Measurements from ENCODE around the gene CDKN2B. TPM values are rescaled to one million over a fixed set of nuclear protein-coding genes. Genes with fewer than 3 reads are reported as not detected.
A peak's percentile ranks its signal among the peaks of the same experiment; 100 is the strongest.

CDKN2B gene
- total RNA-seq, 1 donor from 2014 or later: not detected

GRCh38 chr9:22041344-22041743 lies 32.2 kb upstream of the CDKN2B start:
- no peak overlapping the region for H3K4me3 Mint-ChIP-seq
- H3K9me3 Mint-ChIP-seq: no peaks in the 10 kb centered on the region
- DNase-seq (ENCODE audit: low read depth, low spot score): no peak
- H3K27ac Mint-ChIP-seq (ENCODE audit: unreplicated experiment): no peak overlapping the region
- no peak for TF ChIP-seq CTCF (conservative IDR thresholded peaks at IDR 0.05)
- peaks cover 20% of the 10 kb centered on the region for H3K27me3 Mint-ChIP-seq (ENCODE audit: low read depth)
- no peaks in the 10 kb centered on the region for H3K4me1 Mint-ChIP-seq
- H3K36me3 Mint-ChIP-seq (ENCODE audit: low read depth): no peaks in the 10 kb centered on the region

- no peak for DNase-seq (ENCODE audit: low read depth, low spot score)
- Mint-ChIP-seq H3K27ac (ENCODE audit: unreplicated experiment) (no peak overlapping the region), H3K36me3 (ENCODE audit: low read depth) (no peaks in the 10 kb centered on the region), H3K27me3 (ENCODE audit: low read depth) (peaks cover 18% of the 10 kb centered on the region), H3K4me3 (no peak overlapping the region), H3K4me1 (no peaks in the 10 kb centered on the region), H3K9me3 (no peaks in the 10 kb centered on the region)
- TF ChIP-seq CTCF (conservative IDR thresholded peaks at IDR 0.05): no peak
Measured at GRCh38 chr9:22040760-22041159, 31.7 kb upstream of the CDKN2B start.

- no peak overlapping the region for H3K4me3 Mint-ChIP-seq
- TF ChIP-seq CTCF (conservative IDR thresholded peaks at IDR 0.05): no peak
- no peak for DNase-seq (ENCODE audit: low read depth, low spot score)
Measured at GRCh38 chr9:22039258-22039657, 30.2 kb upstream of the CDKN2B start.

GRCh38 chr9:22037954-22038690 lies 29.0 kb upstream of the CDKN2B start:
- H3K9me3 Mint-ChIP-seq: no peaks in the 10 kb centered on the region
- H3K36me3 Mint-ChIP-seq (ENCODE audit: low read depth): no peaks in the 10 kb centered on the region
- no peak overlapping the region for H3K4me3 Mint-ChIP-seq
- peak; percentile 71 for TF ChIP-seq CTCF (conservative IDR thresholded peaks at IDR 0.05)
- no peak for DNase-seq (ENCODE audit: low read depth, low spot score)
- no peaks in the 10 kb centered on the region for H3K4me1 Mint-ChIP-seq
- peaks cover 9% of the 10 kb centered on the region for H3K27me3 Mint-ChIP-seq (ENCODE audit: low read depth)
- H3K27ac Mint-ChIP-seq (ENCODE audit: unreplicated experiment): no peak overlapping the region

More at GRCh38 chr9:22039258-22039657, 30.2 kb upstream of the CDKN2B start:
- Mint-ChIP-seq H3K4me1 (no peaks in the 10 kb centered on the region), H3K9me3 (no peaks in the 10 kb centered on the region), H3K27me3 (ENCODE audit: low read depth) (peaks cover 9% of the 10 kb centered on the region), H3K36me3 (ENCODE audit: low read depth) (no peaks in the 10 kb centered on the region), H3K27ac (ENCODE audit: unreplicated experiment) (no peak overlapping the region)

- no peak overlapping the region for H3K27ac Mint-ChIP-seq (ENCODE audit: unreplicated experiment)
- H3K27me3 Mint-ChIP-seq (ENCODE audit: low read depth): peaks cover 10% of the 10 kb centered on the region
- no peak for DNase-seq (ENCODE audit: low read depth, low spot score)
- H3K4me3 Mint-ChIP-seq: no peak overlapping the region
- no peaks in the 10 kb centered on the region for H3K4me1 Mint-ChIP-seq
- no peaks in the 10 kb centered on the region for H3K36me3 Mint-ChIP-seq (ENCODE audit: low read depth)
- no peak for TF ChIP-seq CTCF (conservative IDR thresholded peaks at IDR 0.05)
- no peaks in the 10 kb centered on the region for H3K9me3 Mint-ChIP-seq
Measured at GRCh38 chr9:22036866-22037626, 27.9 kb upstream of the CDKN2B start.
